NB4 (cell line): ENCODE results near the gene DTNBP1.
"Not testable (repeated sequence)": the region's sequence is repeated elsewhere in the genome, so short reads cannot be mapped to it uniquely, and the experiment has no call there.

Source experiments
- DNase-seq: peaks from one replicate; pipeline ENCODE4 v3.0.0; 2010; ENCODE audit warnings: low read depth
- H3K4me3 ChIP-seq: one replicate; pipeline ENCODE4 v1.5.1; 2011; ENCODE audit warnings: mild to moderate bottlenecking, low read depth, low read length, moderate library complexity
- CTCF ChIP-seq: IDR thresholded peaks from one replicate; pipeline ENCODE4 v1.5.1; 2012; ENCODE audit warnings: low read depth, low read length
- MAX ChIP-seq: IDR thresholded peaks from 2 replicates; pipeline ENCODE4 v1.6.1; 2011; ENCODE audit warnings: low read depth, low read length
- MYC ChIP-seq: IDR thresholded peaks from 2 replicates; pipeline ENCODE4 v1.6.1; 2011; ENCODE audit warnings: low read depth, low read length
- POLR2A ChIP-seq: IDR thresholded peaks from 2 replicates; pipeline ENCODE4 v1.6.1; 2011; ENCODE audit warnings: mild to moderate bottlenecking; ENCODE audit not compliant: insufficient read length; ENCODE audit errors: extremely low read depth

DTNBP1 gene

GRCh38 chr6:15547400-15547799, 115.4 kb downstream of the DTNBP1 start:
- H3K4me3 ChIP-seq, result no peak overlapping the region
- TF ChIP-seq CTCF (no peak), MYC (no peak), MAX (no peak)
- no peak for DNase-seq

- H3K4me3 ChIP-seq, result no peak overlapping the region
- TF ChIP-seq CTCF, result no peak
- TF ChIP-seq POLR2A, result no peak
- no peak for TF ChIP-seq MYC
- no peak for TF ChIP-seq MAX
- DNase-seq, result no peak
Measured at GRCh38 chr6:15546591-15546990, 116.2 kb downstream of the DTNBP1 start.

GRCh38 chr6:15544321-15544900, 118.4 kb downstream of the DTNBP1 start:
- H3K4me3 ChIP-seq, result no peak overlapping the region
- TF ChIP-seq POLR2A (no peak), MAX (no peak), MYC (no peak), CTCF (no peak)
- DNase-seq, result no peak

- H3K4me3 ChIP-seq, DNase-seq: not testable (repeated sequence)
Measured at GRCh38 chr6:15543332-15543917, 119.4 kb downstream of the DTNBP1 start.

GRCh38 chr6:15539722-15540270, 123.0 kb downstream of the DTNBP1 start:
- H3K4me3 ChIP-seq, result no peak overlapping the region
- no peak for DNase-seq
- TF ChIP-seq CTCF (no peak), MAX (no peak), MYC (no peak), POLR2A (no peak)

- DNase-seq, result no peak
- TF ChIP-seq CTCF (no peak), MYC (no peak), MAX (no peak), POLR2A (no peak)
- no peak overlapping the region for H3K4me3 ChIP-seq
Measured at GRCh38 chr6:15538766-15539495, 123.9 kb downstream of the DTNBP1 start.
